Liver (tissue), 9 donors: ENCODE results near the gene GLYAT. TPM values are rescaled to one million over a fixed set of nuclear protein-coding genes. Genes with fewer than 3 reads are reported as not detected.

Experiments used
- DNase-seq: peaks from one replicate; pipeline ENCODE4 v3.0.0-alpha.2; 2017; ENCODE audit warnings: low spot score
- H3K27ac ChIP-seq, 2 donors: one replicate each; pipeline ENCODE4 v1.7.0; 2013; ENCODE audit warnings: inconsistent platforms in 2 of 2, low read length in 2 of 2, control low read depth in 1 of 2, low read depth in 1 of 2, mild to moderate bottlenecking in 1 of 2
- H3K27me3 ChIP-seq, 4 donors: one replicate each; pipeline versions ENCODE4 v1.6.1 to v1.7.0; 2013; ENCODE audit warnings: low read length in 3 of 4, inconsistent platforms in 1 of 4, mild to moderate bottlenecking in 1 of 4, moderate library complexity in 1 of 4; ENCODE audit not compliant: control insufficient read depth in 4 of 4, insufficient read depth in 4 of 4
- H3K36me3 ChIP-seq, 4 donors: one replicate each; pipeline versions ENCODE4 v1.6.1 to v1.7.0; 2013; ENCODE audit warnings: low read length in 3 of 4, mild to moderate bottlenecking in 3 of 4, low read depth in 1 of 4, moderate library complexity in 1 of 4; ENCODE audit not compliant: control insufficient read depth in 4 of 4, insufficient read depth in 3 of 4
- H3K4me1 ChIP-seq, 4 donors: one replicate each; pipeline versions ENCODE4 v1.6.1 to v1.7.0; 2013; ENCODE audit warnings: low read length in 3 of 4, mild to moderate bottlenecking in 3 of 4, moderate library complexity in 1 of 4; ENCODE audit not compliant: control insufficient read depth in 4 of 4, insufficient read depth in 4 of 4
- H3K4me3 ChIP-seq, 3 donors: one replicate each; pipeline versions ENCODE4 v1.6.1 to v1.7.0; 2013; ENCODE audit warnings: low read length in 3 of 3, control low read depth in 1 of 3, low read depth in 1 of 3, mild to moderate bottlenecking in 1 of 3
- H3K9ac ChIP-seq, 2 donors: one replicate each; pipeline ENCODE4 v1.7.0; 2013; ENCODE audit warnings: low read length in 2 of 2, mild to moderate bottlenecking in 2 of 2, moderate library complexity in 2 of 2, control low read depth in 1 of 2, low read depth in 1 of 2
- H3K9me3 ChIP-seq, 4 donors: one replicate each; pipeline versions ENCODE4 v1.6.1 to v1.7.0; 2013; ENCODE audit warnings: low read length in 3 of 4; ENCODE audit not compliant: control insufficient read depth in 4 of 4
- CTCF ChIP-seq: fragments of 150-350 bp; IDR thresholded peaks from 2 replicates; pipeline ENCODE4 v1.5.1; 2017; ENCODE audit warnings: improper control_type of control experiment, low read depth, low read length; ENCODE audit not compliant: missing input control
- EGR1 ChIP-seq, 2 donors: IDR thresholded peaks; 2 replicates each; pipeline ENCODE4 v1.6.1; 2016 to 2018; ENCODE audit warnings: antibody characterized with exemption in 2 of 2, low read depth in 2 of 2
- FOXA1 ChIP-seq: IDR thresholded peaks from 2 replicates; pipeline ENCODE4 v1.6.1; 2016; ENCODE audit warnings: antibody characterized with exemption
- FOXA2 ChIP-seq: IDR thresholded peaks from 2 replicates; pipeline ENCODE4 v1.6.1; 2016; ENCODE audit warnings: antibody characterized with exemption
- GABPA ChIP-seq, 2 donors: IDR thresholded peaks in 1 of 2; conservative IDR thresholded peaks in 1 of 2; 2 replicates each; pipeline ENCODE4 v1.6.1; 2016; ENCODE audit warnings: antibody characterized with exemption in 2 of 2, mild to moderate bottlenecking in 1 of 2, moderate library complexity in 1 of 2
- HNF4A ChIP-seq, 2 donors: conservative IDR thresholded peaks; 2 replicates each; pipeline ENCODE4 v1.6.1; 2016; ENCODE audit warnings: antibody characterized with exemption in 2 of 2, mild to moderate bottlenecking in 2 of 2
- HNF4G ChIP-seq: IDR thresholded peaks from 2 replicates; pipeline ENCODE4 v1.6.1; 2016; ENCODE audit warnings: antibody characterized with exemption
- JUND ChIP-seq, 2 donors: IDR thresholded peaks; 2 replicates each; pipeline ENCODE4 v1.6.1; 2016; ENCODE audit warnings: antibody characterized with exemption in 2 of 2
- MAX ChIP-seq: IDR thresholded peaks from 2 replicates; pipeline ENCODE4 v1.6.1; 2016; ENCODE audit warnings: antibody characterized with exemption
- NR2F2 ChIP-seq: IDR thresholded peaks from 2 replicates; pipeline ENCODE4 v1.6.1; 2016; ENCODE audit warnings: antibody characterized with exemption
- RAD21 ChIP-seq, 2 donors: IDR thresholded peaks; 2 replicates each; pipeline ENCODE4 v1.6.1; 2016; ENCODE audit warnings: antibody characterized with exemption in 2 of 2, mild to moderate bottlenecking in 2 of 2
- RXRA ChIP-seq, 2 donors: IDR thresholded peaks; 2 replicates each; pipeline ENCODE4 v1.6.1; 2017 to 2018; ENCODE audit warnings: antibody characterized with exemption in 2 of 2, mild to moderate bottlenecking in 1 of 2
- SP1 ChIP-seq: IDR thresholded peaks from 2 replicates; pipeline ENCODE4 v1.6.1; 2018; ENCODE audit warnings: antibody characterized with exemption, mild to moderate bottlenecking
- TAF1 ChIP-seq: conservative IDR thresholded peaks from 2 replicates; pipeline ENCODE4 v1.6.1; 2016; ENCODE audit warnings: antibody characterized with exemption, mild to moderate bottlenecking
- YY1 ChIP-seq: IDR thresholded peaks from 2 replicates; pipeline ENCODE4 v1.6.1; 2016; ENCODE audit warnings: antibody characterized with exemption, mild to moderate bottlenecking
- ZBTB33 ChIP-seq: IDR thresholded peaks from 2 replicates; pipeline ENCODE4 v1.6.1; 2016; ENCODE audit warnings: antibody characterized with exemption
- WGBS: extraction: QIAGEN DNeasy Blood & Tissue Kit; methylation state at CpG from one replicate; pipeline ENCODE4 v1.1.7; 2013; 5-methylcytosine and 5-hydroxymethylcytosine counted together
- polyA plus RNA-seq, 2 donors: library from polyadenylated mRNA; stranded (reverse) in 1 of 2; unstranded in 1 of 2; fragments of 200-250 nt in 1 of 2; fragments of >200 nt in 1 of 2; fragmentation: Nextera tagmentation in 1 of 2; extraction: Ambion mirVana in 1 of 2; gene quantifications; one replicate each; pipeline versions ENCODE4 v1.2.1 to v1.2.3, GENCODE V29; 2013 to 2015
- total RNA-seq, 2 donors: library from RNA; depleted of rRNA; stranded (reverse); fragments of >200 nt; gene quantifications; one replicate each; pipeline ENCODE4 v1.2.3, GENCODE V29; 2014
- TF ChIP-seq, protein P1 (sequence below): IDR thresholded peaks from 2 replicates; pipeline ENCODE4 v1.6.1; 2016; ENCODE audit warnings: antibody characterized with exemption, mild to moderate bottlenecking
- TF ChIP-seq, protein P2 (sequence below): IDR thresholded peaks from 2 replicates; pipeline ENCODE4 v1.6.1; 2016; ENCODE audit warnings: antibody characterized with exemption
- donor health status: healthy.
- donor health status: healthy.
- donor health status: healthy.
- donor health status: healthy.
- donor health status: healthy.

GLYAT gene
- total and polyA plus RNA-seq, 4 donors, result 5.6 to 181 (median 110) TPM

GRCh38 chr11:58774164-58774593, 42.4 kb upstream of the GLYAT start:
- TF ChIP-seq, protein P1, sequence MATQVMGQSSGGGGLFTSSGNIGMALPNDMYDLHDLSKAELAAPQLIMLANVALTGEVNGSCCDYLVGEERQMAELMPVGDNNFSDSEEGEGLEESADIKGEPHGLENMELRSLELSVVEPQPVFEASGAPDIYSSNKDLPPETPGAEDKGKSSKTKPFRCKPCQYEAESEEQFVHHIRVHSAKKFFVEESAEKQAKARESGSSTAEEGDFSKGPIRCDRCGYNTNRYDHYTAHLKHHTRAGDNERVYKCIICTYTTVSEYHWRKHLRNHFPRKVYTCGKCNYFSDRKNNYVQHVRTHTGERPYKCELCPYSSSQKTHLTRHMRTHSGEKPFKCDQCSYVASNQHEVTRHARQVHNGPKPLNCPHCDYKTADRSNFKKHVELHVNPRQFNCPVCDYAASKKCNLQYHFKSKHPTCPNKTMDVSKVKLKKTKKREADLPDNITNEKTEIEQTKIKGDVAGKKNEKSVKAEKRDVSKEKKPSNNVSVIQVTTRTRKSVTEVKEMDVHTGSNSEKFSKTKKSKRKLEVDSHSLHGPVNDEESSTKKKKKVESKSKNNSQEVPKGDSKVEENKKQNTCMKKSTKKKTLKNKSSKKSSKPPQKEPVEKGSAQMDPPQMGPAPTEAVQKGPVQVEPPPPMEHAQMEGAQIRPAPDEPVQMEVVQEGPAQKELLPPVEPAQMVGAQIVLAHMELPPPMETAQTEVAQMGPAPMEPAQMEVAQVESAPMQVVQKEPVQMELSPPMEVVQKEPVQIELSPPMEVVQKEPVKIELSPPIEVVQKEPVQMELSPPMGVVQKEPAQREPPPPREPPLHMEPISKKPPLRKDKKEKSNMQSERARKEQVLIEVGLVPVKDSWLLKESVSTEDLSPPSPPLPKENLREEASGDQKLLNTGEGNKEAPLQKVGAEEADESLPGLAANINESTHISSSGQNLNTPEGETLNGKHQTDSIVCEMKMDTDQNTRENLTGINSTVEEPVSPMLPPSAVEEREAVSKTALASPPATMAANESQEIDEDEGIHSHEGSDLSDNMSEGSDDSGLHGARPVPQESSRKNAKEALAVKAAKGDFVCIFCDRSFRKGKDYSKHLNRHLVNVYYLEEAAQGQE, result no peak
- TF ChIP-seq NR2F2 (no peak), YY1 (no peak), SP1 (no peak), TAF1 (no peak), HNF4A (conservative IDR thresholded peaks at IDR 0.05) (no peak), FOXA2 (no peak), RAD21 (IDR thresholded peaks at IDR 0.05) (no peak), HNF4G (no peak), RXRA (IDR thresholded peaks at IDR 0.05) (no peak), FOXA1 (no peak), ZBTB33 (no peak), EGR1 (IDR thresholded peaks at IDR 0.05; ENCODE audit: low read depth in 2 of 2) (no peak), CTCF (no peak)
- TF ChIP-seq, protein P2, sequence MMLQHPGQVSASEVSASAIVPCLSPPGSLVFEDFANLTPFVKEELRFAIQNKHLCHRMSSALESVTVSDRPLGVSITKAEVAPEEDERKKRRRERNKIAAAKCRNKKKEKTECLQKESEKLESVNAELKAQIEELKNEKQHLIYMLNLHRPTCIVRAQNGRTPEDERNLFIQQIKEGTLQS, result no peak
- Histone ChIP-seq H3K36me3 (no peaks in the 10 kb centered on the region), H3K27me3 (no peaks in the 10 kb centered on the region), H3K4me3 (no peak overlapping the region), H3K9ac (no peak overlapping the region), H3K27ac (no peak overlapping the region), H3K4me1 (peaks cover 0 to 2% (median 0%) of the 10 kb centered on the region in 4 donors), H3K9me3 (no peaks in the 10 kb centered on the region)
- 81% methylated on average over 4 of the region's 4 CpGs for WGBS
- no peak for DNase-seq

DNA sequence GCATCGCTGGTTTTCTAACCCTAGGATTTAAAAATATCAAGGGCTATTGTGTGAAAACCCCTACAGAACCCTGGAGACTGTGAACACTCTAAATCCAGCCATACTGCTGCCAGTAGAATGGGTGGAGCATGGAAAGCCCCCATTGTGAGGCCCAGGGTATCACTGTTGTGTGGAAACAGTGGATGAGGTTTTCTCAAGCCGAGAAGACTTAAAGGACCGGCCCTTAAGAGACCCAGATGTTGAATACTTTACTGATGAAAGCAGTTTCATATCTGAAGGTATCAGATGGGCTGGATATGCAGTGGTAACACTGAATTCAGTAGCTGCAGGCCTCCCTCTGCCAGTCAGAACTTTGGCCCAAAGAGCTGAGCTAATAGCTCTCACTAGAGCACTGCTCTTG, 41.6 kb upstream of the GLYAT start:
- Histone ChIP-seq H3K27ac (no peak overlapping the region), H3K4me3 (no peak overlapping the region), H3K36me3 (no peaks in the 10 kb centered on the region), H3K27me3 (no peaks in the 10 kb centered on the region), H3K4me1 (peaks cover 0 to 8% (median 4%) of the 10 kb centered on the region in 4 donors), H3K9ac (no peak overlapping the region), H3K9me3 (no peaks in the 10 kb centered on the region)
- no peak for DNase-seq
- no peak for TF ChIP-seq JUND (IDR thresholded peaks at IDR 0.05)
- no peak for TF ChIP-seq GABPA (IDR thresholded peaks at IDR 0.05 in 1 of 2, conservative IDR thresholded peaks at IDR 0.05 in 1 of 2)
- no peak for TF ChIP-seq FOXA1
- no peak for TF ChIP-seq RAD21 (IDR thresholded peaks at IDR 0.05)
- TF ChIP-seq, protein P2, result no peak
- TF ChIP-seq NR2F2, result no peak
- no peak for TF ChIP-seq SP1
- no peak for TF ChIP-seq YY1
- no peak for TF ChIP-seq TAF1
- no peak for TF ChIP-seq MAX
- TF ChIP-seq HNF4A (conservative IDR thresholded peaks at IDR 0.05), result no peak
- no peak for TF ChIP-seq FOXA2
- no peak for TF ChIP-seq CTCF
- no peak for TF ChIP-seq HNF4G
- no peak for TF ChIP-seq EGR1 (IDR thresholded peaks at IDR 0.05; ENCODE audit: low read depth in 2 of 2)
- no peak for TF ChIP-seq RXRA (IDR thresholded peaks at IDR 0.05)
- 93% methylated on average over 3 of the region's 3 CpGs for WGBS
